ENCODE results near the gene SHC2. TPM values are rescaled to one million over a fixed set of nuclear protein-coding genes. Genes with fewer than 3 reads are reported as not detected.

SHC2 gene
- total RNA-seq, 2 donors from 2014 or later, result 119 to 137 TPM

- ATAC-seq (no peak), DNase-seq (no peak)
- intact Hi-C loops (cut with DNase I), result no loop called here
- TF ChIP-seq CTCF (IDR thresholded peaks at IDR 0.05) (no peak), POLR2A (IDR thresholded peaks at IDR 0.05) (no peak)
- 82 to 85% methylated on average over 5 to 8 of the region's 19 CpGs for WGBS, 2 donors
- Histone ChIP-seq H3K27me3 (peaks cover 0 to 11% of the 10 kb centered on the region in 2 donors), H3K9me3 (no peaks in the 10 kb centered on the region), H3K27ac (no peak overlapping the region), H3K36me3 (replicated peaks in 1 of 2; ENCODE audit: insufficient read depth in 1 of 2, low read depth in 2 of 2) (no peaks in the 10 kb centered on the region), H3K4me1 (peaks cover 22% of the 10 kb centered on the region), H3K4me3 (no peak overlapping the region)
Observed at GRCh38 chr19:492091-492531, 31.3 kb upstream of the SHC2 start.

- Histone ChIP-seq H3K4me3 (no peak overlapping the region), H3K27me3 (peaks cover 0 to 9% of the 10 kb centered on the region in 2 donors), H3K9me3 (no peaks in the 10 kb centered on the region), H3K27ac (no peak overlapping the region), H3K36me3 (replicated peaks in 1 of 2; ENCODE audit: insufficient read depth in 1 of 2, low read depth in 2 of 2) (no peaks in the 10 kb centered on the region), H3K4me1 (peaks cover 29% of the 10 kb centered on the region)
- no peak for TF ChIP-seq CTCF (IDR thresholded peaks at IDR 0.05)
- no peak for TF ChIP-seq POLR2A (IDR thresholded peaks at IDR 0.05)
- no peak for ATAC-seq
- WGBS, 2 donors, result 80 to 90% methylated on average over 24 to 25 of the region's 32 CpGs
- no peak for DNase-seq
- intact Hi-C loops (cut with DNase I), result no loop called here
Observed at GRCh38 chr19:491146-491741, 30.4 kb upstream of the SHC2 start.

- ATAC-seq (peak; percentile 22), DNase-seq (peak in 1 of 4 donors; percentile 49)
- Histone ChIP-seq H3K27ac (peak overlapping the region; percentile 62 to 94 (median 92)), H3K4me3 (peak overlapping the region; percentile 74 to 100), H3K9me3 (no peaks in the 10 kb centered on the region), H3K4me1 (peaks cover 36% of the 10 kb centered on the region), H3K27me3 (no peaks in the 10 kb centered on the region), H3K36me3 (replicated peaks in 1 of 2; ENCODE audit: insufficient read depth in 1 of 2, low read depth in 2 of 2) (no peaks in the 10 kb centered on the region)
- WGBS, 2 donors, result 23 to 54% methylated on average over 19 to 45 of the region's 61 CpGs
- intact Hi-C loops (cut with DNase I), result no loop called here
- no peak for TF ChIP-seq CTCF (IDR thresholded peaks at IDR 0.05)
- no peak for TF ChIP-seq POLR2A (IDR thresholded peaks at IDR 0.05)
Observed at GRCh38 chr19:489418-490196, 28.8 kb upstream of the SHC2 start.

GRCh38 chr19:488505-489417 lies 27.9 kb upstream of the SHC2 start:
- WGBS, 2 donors, result 0% methylated on average over 13 to 110 of the region's 114 CpGs
- no peaks in the 10 kb centered on the region for H3K36me3 ChIP-seq (replicated peaks in 1 of 2; ENCODE audit: insufficient read depth in 1 of 2, low read depth in 2 of 2)
- H3K4me1 ChIP-seq, result peaks cover 36% of the 10 kb centered on the region
- ATAC-seq (peak; percentile 94), DNase-seq (peak; percentile 95 to 97 (median 96))
- TF ChIP-seq CTCF (IDR thresholded peaks at IDR 0.05) (peak in 2 of 7 experiments; percentile 21 to 41), POLR2A (IDR thresholded peaks at IDR 0.05) (peak; percentile 75 to 86 (median 79))
- no peaks in the 10 kb centered on the region for H3K27me3 ChIP-seq
- H3K27ac ChIP-seq, result peak overlapping the region; percentile 62 to 94 (median 92)
- intact Hi-C loops (cut with DNase I), result no loop called here
- no peaks in the 10 kb centered on the region for H3K9me3 ChIP-seq
- peak overlapping the region; percentile 74 to 100 for H3K4me3 ChIP-seq

Measured in body of pancreas (tissue), 4 donors.